HG03432 (cell line): ENCODE measurements around the gene RPL21.
"Not testable (repeated sequence)": the region's sequence is repeated elsewhere in the genome, so short reads cannot be mapped to it uniquely, and the experiment has no call there.

Experiments
- ATAC-seq: cut with Tn5 transposase; IDR thresholded peaks from one replicate; pipeline ENCODE4 v1.9.1; 2021; ENCODE audit warnings: mild to moderate bottlenecking, moderate library complexity; ENCODE audit not compliant: unreplicated experiment

Gene RPL21

DNA sequence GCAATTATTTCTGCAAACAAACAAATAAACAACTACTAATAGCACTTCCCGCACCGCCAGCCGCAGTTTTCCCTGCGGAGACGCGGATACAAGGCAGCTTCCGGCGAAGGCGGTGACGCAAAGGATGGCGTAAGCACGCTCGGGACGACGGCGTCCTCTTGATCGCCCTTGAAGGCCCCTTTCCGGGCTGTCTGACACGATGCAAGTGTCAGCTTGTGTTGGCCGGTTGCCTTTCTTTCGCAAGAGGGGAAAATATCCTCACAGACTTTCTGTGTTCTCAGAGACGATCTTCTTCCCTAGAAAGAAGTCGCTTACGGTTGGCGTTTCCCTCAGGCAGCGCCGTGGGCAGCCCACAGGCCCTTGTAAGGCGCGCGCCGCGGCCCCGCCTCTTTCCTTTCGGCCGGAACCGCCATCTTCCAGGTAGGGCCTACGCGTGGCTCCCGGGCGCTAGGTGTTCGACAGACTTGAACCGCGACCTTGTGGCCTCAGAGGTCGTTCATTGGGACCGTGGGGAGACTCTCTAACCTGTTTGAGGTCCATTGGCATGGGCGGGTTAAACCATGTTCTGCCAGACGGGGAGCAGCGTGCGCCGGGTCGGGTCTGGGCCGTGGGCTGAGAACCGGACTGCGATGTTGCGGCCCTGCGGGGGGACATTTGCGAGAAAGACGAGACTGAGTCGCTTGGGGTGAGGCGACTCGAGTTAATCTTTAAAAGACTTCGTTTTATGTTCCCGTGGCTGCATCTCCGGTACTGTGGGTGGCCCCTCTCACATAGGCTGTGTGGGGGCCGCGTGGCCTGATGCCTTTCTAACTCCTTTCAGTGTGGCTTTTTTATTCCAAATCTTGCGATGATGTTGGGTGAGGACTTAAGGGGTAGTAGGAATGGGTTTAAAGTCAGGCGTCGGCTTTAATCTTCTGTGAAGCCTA lies at the start of gene RPL21:
Gene RPL21, plus strand, starts transcription at position 393 of the 926 bp plus-strand sequence. CDS start 2,219 bp downstream, outside the sequence.
- ATAC-seq: peak; percentile 96

DNA sequence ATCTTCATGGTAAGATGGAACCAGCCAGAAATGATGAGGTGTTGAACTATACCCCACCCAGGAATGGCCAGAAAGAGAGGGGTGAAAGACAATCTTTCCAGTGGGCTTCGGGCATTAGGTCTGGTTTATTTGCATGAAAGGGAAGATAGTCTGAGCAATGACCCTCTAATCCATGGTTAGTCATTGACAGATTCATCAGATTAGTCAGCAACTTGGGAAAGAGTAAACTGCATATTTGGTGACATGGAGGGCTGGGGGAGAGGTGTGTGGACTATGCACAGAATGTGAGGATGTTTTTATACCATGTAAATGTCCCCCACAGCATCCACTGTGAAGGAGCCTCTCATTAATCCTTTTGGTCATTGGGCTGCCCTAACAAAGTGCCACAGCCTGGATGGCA lies 49.7 kb upstream of the RPL21 start:
- ATAC-seq: no peak

DNA sequence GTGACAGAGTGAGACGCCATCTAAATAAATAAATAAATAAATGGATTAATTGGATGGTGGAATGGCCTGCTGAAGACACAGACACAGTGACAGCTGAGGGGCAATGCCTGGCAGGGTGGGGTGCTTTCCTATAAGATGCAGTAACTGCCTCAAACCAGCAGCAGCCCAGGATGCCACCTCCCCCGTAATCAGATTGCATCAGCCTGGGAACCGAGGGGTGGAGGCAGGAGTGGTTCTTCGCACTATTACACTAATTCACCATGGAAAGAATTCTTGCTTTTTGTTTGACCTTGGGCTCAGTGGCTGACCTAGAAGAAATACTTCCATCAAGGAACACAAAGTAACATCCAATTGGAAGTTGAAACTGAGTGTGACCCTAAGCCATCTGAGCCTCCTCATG lies 48.2 kb upstream of the RPL21 start:
- ATAC-seq: no peak

DNA sequence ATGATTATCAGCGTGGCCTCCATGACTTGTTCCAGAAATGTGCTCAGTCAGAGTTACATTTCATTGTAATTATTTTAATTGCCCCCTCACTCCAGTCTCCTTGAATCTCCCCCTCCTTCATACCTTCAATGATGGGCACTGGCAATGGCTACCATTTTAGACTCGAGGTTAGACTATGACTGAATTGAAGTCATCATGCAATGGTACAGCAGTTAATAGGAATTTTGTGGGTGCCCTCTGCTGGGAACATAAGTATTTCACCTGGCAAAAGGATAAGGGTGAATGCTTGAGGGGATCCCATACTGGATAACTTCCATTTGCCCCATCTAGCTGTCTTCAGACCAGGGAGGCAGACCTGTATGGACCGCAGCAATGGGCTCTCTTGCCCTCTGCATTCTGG lies 47.5 kb upstream of the RPL21 start:
- no peak for ATAC-seq

DNA sequence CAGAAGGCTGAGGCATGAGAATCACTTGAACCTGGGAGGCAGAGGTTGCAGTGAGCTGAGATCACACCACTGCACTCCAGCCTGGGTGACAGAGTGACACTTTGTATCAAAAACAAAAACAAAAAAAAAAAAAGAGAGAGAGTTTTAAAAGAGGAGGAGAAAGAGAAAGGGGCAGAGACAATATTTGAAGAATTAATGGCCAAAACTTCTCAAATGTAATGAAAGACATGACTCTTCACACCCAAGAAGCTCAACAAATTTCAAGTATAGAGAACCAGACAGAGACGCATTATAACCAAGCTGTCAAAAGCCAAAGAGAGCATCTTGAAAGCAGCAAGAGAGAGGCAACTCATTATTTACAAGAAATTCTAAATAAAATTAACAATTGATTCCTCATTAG lies 42.8 kb upstream of the RPL21 start:
- ATAC-seq: no peak

DNA sequence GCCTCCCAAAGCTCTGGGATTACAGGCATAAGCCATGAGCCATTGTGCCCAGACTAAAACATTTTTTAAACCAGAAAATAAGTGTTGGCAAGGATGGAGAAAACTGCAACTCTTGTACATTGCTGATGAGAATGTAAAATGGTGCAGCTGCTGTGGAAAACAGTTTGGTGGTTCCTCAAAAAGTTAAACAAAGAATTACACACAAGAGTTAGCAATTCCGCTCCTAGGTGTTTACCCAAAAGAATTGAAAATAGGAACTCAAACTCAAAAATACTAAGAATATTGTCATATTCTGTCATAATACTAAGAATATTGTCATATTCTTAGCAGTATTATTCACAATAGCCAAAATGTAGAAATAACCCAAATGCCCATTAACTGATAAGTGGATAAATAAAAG lies 40.1 kb upstream of the RPL21 start:
- no peak for ATAC-seq

DNA sequence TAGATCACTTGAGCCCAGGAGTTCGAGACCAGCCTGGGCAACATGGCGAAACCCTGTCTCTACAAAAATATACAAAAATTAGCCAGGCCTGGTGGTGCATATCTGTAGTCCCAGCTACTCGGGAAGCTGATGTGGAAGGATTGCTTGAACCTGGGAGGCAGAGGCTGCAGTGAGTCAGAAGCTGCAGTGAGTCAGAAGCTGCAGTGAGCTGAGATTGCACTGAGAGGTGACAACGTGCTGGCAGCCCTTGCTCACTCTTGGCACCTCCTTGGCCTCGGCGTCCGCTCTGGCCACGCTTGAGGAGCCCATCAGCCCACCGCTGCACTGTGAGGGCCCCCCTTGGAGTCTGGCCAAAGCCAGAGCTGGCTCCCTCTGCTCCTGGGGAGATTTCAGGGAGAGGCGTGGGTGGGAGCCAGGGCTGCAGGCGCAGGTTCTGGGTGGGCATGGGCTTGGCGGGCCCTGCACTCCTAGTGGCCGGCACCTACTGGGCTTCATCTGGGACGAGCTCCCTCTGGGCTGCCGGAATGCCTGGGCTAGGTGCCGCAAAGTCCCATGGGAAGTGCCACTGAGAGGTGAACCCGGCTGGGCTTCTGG lies 39.5 kb upstream of the RPL21 start:
- ATAC-seq: no peak

DNA sequence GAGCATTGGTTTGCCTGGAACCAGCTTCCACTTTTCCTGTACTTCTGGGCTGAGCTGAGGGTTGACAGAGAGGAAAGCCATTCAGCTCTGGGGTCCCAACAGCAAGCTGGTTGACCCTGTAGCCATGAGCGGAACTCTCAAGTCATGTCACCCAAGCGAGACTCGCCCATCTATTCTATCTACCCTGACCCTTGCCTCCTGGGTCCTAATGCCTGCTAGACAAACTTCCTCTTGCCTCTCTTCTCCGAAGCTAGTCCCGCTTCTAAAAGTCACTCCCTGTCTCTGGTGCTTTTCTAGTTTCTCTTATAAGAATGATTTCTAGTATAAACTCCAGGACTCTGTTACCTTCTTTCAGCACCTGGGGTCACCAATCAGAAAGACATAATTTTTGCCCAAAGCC lies 38.0 kb upstream of the RPL21 start:
- not testable (repeated sequence) for ATAC-seq

DNA sequence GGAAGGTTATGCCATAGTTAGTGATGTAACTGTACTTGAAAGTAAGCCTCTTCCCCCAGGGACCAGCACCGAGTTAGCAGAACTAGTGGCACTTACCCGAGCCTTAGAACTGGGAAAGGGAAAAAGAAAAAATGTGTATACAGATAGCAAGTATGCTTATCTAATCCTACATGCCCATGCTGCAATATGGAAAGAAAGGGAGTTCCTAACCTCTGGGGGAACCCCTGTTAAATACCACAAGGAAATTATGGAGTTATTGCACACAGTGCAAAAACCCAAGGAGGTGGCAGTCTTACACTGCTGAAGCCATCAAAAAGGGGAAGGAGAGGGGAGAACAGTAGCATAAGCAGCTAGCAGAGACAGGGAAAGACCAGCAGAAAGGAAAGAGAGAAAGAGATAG lies 33.6 kb upstream of the RPL21 start:
- ATAC-seq: not testable (repeated sequence)

DNA sequence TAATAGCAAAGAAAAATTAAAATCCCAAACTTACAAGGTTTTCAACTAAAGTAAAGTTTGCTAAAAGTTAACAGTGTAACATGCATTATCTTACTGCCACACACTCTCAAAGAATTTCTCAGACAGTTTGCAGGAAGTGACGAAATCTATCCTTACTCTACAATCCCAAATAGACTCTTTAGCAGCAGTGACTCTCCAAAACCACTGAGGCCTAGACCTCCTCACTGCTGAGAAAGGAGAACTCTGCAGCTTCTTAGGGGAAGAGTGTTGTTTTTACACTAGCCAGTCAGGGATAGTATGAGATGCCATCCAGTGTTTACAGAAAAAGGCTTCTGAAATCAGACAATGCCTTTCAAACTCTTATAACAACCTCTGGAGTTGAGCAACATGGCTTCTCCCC lies 32.5 kb upstream of the RPL21 start:
- not testable (repeated sequence) for ATAC-seq

DNA sequence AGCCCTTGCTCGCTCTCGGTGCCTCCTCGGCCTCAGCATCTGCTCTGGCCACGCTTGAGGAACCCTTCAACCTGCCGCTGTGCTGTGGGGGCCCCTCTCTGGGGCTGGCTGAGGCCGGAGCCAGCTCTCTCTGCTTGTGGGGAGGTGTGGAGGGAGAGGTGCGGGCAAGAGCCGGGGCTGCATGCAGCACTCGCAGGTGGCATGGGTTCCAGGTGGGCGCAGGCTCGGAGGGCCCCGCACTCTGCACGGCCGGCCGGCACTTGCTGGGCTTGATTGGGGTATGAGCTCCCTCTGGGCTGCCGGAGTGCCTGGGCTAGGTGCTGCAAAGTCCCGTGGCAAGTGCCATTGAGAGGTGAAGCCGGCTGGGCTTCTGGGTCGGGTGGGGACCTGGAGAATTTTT lies 31.7 kb upstream of the RPL21 start:
- no peak for ATAC-seq

DNA sequence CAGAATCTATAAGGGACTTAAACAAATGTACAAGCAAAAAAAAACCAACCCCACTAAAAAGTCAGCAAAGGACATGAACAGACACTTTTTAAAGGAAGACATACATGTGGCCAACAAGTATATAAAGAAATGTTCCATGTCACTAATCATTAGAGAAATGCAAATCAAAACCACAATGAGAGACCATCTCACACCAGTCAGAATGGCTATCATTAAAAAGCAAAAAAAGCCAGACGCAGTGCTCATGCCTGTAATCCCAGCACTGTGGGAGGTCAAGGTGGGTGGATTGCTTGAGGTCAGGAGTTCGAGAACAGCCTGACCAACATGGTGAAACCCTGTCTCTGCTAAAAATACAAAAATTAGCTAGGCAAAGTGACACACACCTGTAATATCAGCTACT lies 29.3 kb upstream of the RPL21 start:
- ATAC-seq: peak; percentile 71

DNA sequence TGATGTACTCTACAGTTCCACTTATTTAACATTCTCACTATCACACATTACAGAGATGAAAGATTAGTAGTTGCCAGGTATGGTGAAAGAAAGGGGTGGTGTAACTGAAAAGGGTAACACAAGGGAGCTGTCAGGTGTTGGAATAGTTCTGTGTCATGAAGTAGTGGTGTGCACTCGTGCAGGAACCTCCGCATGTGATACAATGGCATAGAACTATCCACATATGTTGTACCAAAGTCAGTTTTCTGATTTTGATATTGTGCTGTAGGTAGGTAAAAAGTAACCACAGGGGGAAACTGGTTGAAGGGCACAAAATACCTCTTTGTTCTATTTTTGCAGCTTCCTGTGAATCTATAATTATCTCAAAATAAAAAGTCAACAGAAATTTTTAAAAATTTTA lies 24.4 kb upstream of the RPL21 start:
- no peak for ATAC-seq

DNA sequence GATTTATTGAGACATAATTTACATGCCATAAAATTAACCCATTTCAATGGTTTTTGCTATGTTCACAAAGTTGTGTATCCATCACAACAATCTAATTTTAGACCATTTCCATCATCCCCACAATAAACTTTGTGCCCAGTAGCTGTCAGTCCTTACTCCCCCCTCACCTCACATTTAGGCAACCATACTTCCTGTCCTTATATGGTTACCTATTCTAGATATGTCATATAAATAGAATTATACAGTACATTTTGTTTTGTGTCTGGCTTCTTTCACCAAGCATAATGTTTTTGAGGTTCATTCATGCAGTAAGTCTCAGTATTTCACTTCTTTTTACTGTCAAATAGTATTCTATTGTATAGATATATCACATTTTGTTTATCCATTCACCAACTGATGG lies 23.2 kb upstream of the RPL21 start:
- ATAC-seq: no peak

DNA sequence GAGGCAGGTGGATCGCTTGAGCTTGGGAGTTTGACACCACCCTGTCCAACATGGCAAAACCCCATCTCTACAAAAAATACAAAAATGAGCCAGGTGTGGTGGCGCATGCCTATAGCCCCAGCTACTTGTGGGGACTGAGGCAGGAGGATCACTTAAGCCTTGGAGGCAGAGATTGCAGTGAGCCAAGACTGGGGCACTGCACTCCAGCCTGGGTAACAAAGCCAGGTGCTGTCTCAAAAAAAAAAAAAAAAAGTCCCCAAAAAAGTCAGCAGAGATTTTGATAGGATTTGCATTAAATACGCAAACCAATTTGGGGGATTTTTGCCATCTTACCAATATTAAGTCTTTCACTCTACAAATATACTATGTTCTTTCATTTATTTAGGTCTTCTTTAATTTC lies 21.7 kb upstream of the RPL21 start:
- no peak for ATAC-seq

DNA sequence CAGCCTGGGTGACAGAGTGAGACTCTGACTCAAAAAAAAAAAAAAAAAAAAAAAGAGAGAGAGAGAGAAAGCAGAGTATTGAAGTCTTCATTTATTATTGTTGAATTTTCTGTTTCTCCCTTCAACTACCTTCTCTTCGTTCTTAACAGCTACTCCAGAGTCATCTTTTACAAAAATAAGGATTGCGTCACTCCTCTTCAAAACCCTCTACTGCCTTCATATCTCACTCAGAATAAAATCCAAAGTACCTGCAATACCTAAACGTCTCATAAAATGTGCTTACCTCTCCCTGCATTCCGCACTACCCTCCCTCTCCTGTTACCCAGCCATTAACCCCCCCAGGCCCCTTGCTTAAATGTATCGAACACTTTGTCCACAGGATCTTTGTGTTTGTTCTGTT lies 17.4 kb upstream of the RPL21 start:
- no peak for ATAC-seq

DNA sequence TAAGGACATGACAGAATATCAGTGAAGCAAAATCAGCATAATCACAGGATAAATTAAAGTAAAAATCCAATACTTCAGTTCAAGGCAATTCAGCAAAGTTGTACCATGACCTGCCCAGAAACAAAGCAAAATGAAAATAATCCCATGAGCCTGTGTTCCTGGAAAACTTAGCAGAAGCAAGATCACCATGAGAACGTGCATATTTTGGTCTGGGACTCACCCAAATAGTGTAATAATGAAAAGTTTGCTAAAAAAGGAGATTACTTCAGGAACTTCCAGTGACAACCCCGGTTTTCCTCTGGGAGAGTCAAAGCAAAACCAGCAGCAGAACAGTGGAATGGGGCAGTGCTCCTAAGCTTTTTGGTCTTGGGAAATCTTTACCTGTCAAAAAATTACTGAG lies 14.9 kb upstream of the RPL21 start:
- ATAC-seq: no peak

DNA sequence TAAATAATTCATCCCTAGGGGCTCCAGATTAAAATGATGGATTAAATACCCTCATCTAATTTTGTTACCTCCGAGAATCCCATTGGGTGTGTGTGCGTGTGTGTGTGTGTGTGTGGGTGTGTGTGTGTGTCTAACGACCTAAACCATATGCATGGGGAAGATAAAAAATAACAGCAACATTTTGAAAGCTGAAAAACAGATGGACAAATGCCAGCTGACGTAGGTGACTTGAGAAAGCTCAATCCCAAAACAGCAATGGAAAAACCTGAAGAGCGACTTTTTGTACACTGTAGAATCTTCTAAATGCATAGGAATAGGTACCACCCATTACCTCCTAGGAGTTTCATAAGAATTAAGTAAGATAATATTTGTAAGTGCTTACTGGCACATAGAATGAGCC lies 8.7 kb upstream of the RPL21 start:
- ATAC-seq: no peak

DNA sequence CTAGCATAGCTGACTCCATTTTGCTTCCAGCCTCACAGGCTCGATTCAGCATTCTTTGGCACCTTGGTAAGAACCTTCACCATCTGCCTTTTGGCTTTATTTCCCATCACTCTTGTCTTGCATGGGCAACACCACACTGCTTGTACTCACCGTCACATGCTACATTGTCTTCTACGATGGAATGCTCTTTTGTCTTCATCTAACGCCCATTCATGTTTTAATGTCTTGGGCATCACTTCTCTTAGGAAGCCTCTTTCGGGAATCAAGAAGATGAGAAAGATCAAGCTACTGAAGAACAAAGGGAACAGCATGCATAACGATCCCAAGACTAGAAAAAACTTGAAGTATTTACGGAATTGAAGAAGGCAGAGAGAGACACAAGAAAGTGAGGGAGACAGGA lies 5.7 kb upstream of the RPL21 start:
- ATAC-seq: no peak

DNA sequence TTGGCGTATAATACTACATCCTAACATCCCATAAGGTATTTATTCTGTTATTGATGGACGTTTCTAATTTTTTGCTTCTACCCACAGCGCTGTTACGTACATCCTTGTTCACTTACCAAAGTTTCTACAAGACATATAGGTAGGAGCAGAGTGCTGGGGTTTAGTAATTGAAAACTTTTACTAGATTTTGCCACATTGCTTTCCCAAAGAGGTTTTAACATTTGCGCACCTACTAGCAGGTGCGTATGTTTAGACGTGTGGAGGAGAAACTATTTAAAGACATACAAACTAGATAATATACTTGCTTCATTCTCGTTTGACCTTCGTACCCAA lies 559 bp upstream of the RPL21 start:
- peak; percentile 10 for ATAC-seq

DNA sequence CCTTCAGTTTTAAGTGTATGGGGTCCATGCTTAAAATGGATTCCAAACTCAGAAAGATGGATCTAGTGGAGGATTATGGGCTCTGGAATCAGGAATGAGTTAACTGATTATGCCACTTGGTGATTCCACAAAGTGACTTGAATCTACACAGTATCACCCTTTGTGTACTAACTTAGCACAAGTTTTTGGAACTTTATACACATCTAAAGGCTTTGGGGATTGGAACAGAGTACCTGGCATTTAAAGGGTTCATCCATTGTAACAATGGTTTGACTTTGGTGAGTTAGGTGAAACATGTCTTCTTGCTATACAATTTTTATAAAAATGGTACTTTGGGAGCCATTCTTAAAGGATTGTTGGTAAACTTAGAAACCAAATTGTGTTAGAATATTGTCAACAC lies 1.1 kb downstream of the RPL21 start:
- no peak for ATAC-seq

DNA sequence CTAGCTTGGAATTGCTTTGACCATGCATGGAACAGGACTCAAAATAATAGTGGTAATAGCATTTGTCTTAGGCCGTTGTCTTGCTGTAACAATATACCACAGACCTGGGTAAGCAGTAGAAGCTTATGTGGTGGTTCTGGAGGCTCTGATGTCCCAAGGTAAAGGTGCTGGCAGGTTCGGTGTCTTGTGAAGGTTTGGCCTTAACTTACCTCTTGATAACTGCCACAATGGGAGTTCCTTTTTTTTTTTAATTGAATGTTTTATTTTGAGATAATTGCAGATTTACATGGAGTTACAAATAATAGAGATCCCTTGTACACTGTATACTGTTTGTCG lies 5.8 kb downstream of the RPL21 start:
- ATAC-seq: no peak
